ENCODE results near the gene PURA.
A peak's percentile ranks its signal among the peaks of the same experiment; 100 is the strongest.

PURA gene

GRCh38 chr5:140113699-140114263 is at the start of gene PURA:
TSS of gene PURA (plus strand) at chr5:140114109. CDS start at chr5:140114182, 73 bp downstream.
- peak; percentile 92 for DNase-seq (ENCODE audit: low read depth in 2 of 2)

DNA sequence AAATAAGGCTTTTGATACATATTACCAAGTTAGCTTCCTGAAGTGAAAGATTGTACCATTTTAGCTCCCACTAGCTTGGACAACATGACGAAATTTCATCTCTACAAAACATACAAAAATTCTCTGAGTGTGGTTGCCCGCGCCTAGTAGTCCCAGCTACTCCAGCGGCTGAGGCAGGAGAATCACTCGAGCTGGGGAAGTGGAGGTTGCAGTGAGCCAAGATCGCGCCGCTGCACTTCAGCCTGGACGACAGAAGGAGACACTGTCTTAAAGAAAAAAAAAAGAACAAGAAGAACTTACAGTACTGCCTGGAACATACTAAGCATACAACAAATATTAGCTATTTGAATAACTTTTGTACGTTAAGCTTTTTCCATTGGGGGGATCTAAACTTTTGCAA is 41.1 kb upstream of the PURA start:
- no peak for DNase-seq (ENCODE audit: low read depth in 2 of 2)

DNA sequence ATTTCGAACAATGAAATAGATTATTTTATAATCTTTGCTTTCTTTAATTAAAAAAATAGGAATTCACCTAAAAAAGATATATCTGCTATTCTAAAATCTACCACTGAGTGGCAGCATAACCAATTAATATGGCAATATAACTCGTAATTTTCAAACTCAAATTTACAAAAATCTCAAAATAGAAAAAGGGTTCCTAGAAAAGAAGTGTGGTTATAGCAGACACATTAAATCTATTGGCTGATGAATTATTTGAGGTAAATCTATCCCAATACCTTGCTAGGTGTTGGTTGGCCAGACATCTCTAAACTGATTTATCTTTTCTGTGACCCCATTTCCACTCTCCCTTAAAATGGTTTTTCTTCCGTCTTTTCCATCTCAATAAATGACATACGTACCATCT is 40.6 kb upstream of the PURA start:
- DNase-seq (ENCODE audit: low read depth in 2 of 2) = no peak

DNA sequence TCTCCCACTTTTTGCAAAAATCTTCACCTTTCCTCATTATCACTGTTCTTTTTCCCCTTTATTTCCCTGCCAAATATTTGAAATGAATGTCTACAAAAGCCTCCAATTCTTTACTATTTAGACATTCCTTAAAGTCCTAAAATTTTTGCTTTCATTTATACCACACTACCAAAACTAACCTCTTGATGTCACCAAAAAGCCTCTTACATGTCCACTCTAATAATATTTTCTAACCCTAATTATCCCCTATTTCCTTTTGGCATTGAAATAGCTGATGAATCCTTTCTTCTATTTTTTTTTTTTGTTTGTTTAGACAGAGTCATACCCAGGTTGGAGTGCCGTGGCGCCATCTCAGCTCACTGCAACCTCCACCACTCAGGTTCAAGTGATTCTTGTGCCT is 38.5 kb upstream of the PURA start:
- no peak for DNase-seq (ENCODE audit: low read depth in 2 of 2)

DNA sequence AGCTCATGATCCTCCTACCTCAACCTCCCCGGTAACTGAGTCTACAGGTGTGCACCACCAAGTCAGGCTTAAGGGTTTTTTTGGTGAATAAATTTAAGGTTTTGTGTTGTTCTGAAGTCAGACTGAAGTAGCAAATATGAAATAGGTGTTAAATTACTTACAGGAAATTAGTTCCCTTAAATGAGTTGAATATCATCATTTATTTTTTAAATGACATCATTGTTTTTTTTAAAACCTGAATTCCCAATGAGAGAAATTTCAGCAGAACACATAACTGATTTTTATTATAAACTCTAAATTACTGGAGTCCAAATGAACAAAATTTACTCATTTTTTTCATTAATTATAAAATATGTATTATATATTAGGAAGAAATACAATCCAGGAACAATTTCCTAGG is 37.8 kb upstream of the PURA start:
- DNase-seq (ENCODE audit: low read depth in 2 of 2) = no peak

DNA sequence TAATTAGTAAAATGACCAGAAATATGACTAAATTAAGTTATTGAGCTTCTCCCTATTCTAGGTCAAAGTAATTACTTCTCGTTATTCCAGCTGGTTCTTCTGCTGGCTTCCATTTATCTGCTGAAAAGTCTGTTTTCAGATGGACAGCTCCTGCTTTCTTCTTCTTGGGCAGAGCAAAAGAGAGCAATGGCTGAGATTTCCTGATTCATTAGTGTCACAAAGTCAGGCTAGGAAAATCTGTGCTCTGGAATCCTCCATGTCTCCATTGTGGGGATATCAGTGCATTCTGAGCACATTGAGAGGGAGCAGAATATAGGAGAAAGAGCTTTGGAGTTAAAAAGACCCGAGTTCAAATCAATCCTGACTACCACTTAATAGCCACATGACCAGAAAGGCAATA is 37.1 kb upstream of the PURA start:
- no peak for DNase-seq (ENCODE audit: low read depth in 2 of 2)

- DNase-seq (ENCODE audit: low read depth in 2 of 2) = no peak
These were observed 30.8 kb upstream of the PURA start for GRCh38 chr5:140083120-140083519.

DNA sequence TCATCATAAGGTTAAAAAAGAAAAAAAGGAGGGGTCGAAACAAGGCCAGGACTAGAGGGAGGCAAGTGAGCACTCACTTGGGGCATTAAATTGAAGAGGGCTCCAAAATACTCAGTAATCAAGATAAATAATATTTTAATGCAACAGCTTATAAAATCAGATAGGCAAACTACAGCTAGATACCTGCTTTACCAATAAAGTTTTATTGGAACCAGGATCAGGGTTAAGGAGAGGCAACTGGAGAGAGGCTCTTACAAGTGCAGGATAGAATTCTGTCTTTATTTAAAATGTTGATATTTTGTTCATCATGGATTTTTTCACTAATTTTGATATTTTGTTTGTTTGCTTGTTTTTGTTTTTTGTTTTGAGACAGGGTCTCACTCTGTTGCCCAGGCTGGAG is 30.3 kb upstream of the PURA start:
- DNase-seq (ENCODE audit: low read depth in 2 of 2) = no peak

DNA sequence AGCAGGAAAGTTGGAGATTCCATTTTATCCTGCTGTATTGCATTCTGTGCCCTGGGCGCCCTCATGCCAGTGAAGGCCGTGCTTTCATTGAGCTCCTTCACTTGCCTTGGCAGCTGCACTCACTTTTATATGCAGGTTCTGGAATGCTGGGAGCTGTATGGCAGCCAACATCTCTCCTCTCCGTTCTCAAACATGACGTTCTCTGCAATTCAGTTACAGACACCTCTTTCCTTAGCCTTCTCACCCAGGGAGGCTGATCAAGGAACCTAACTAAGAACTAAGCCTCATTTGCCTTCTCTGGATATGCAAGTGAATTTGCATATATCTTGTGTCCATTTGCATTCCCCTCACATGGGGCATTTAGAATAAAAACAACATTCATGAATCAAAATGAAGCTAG is 29.4 kb upstream of the PURA start:
- DNase-seq (ENCODE audit: low read depth in 2 of 2) = no peak

DNA sequence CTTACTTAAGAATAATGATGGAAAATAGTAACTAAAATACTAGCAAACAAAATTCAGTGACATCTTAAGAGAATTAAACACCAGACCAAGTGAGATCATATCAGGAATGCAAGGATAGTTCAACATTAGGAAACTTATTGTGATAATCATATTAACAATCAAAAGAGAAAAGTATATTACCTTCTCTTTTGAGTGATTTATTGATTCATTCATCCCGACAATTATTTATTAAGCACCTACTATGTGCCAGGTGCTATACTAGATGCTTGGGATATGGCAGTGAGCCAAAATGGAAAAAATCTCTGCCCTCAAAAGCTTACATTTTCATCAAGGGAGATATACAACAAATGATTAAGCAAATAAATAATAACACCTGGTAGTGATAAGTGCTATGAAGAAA is 23.7 kb upstream of the PURA start:
- DNase-seq (ENCODE audit: low read depth in 2 of 2) = no peak

DNA sequence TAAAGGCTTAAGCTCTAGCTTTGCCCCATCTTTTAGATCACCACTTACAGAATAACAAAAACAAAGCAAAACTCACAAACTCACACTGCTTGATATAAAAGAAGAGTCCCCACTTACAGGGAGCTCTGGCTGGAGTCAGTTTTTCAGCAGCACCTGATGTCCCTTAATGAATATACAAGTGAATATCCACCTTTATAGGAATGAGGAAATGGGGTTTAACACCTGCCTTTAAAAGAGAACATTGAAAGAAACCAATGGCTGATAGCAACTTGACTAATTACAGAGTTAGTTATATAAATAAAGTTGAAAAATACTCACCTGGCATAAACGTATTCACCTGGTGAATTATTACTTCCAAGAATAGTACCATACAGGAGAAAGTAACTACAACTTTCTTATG is 20.7 kb upstream of the PURA start:
- no peak for DNase-seq (ENCODE audit: low read depth in 2 of 2)

DNA sequence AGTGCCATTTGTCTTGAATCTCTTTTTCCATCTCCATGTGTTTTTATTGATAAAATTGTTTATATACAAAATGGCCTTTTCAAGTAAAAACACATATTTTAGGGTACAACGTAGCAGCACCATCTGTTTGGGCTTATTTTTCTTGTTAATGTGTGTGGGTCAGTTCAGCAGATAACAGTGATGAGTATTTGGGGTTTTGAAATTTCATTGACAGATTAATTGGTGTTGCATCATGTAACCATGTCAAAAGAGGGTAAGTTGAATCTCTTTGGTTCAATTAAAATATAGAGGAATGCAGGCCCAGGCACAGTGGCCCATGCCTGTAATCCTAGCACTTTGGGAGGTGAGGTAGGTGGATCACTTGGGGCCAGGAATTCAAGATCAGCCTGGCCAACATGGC is 20.0 kb upstream of the PURA start:
- DNase-seq (ENCODE audit: low read depth in 2 of 2) = no peak

GRCh38 chr5:140094889-140095288 is 19.0 kb upstream of the PURA start:
- no peak for DNase-seq (ENCODE audit: low read depth in 2 of 2)

- no peak for DNase-seq (ENCODE audit: low read depth in 2 of 2)
These were observed 12.7 kb upstream of the PURA start for GRCh38 chr5:140101179-140101578.

DNA sequence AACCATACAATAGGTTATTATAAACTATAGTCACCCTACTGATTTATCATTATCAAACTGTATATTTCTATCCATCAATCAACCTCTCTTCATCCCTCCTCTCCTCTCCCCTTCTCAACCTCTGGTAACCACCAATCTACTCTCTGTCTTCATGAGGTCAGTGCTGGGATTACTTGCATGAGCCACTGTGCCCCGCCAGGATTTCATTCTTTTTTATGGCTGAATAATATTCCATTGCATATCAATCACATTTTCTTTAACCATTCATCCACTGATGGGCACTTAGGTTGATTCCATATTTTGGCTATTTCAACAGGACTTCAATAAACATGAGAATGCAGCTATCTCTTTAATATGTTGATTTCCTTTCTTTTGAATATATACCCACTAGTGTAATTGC is 10.8 kb upstream of the PURA start:
- DNase-seq (ENCODE audit: low read depth in 2 of 2) = no peak

- no peak for DNase-seq (ENCODE audit: low read depth in 2 of 2)
These were observed 9.8 kb upstream of the PURA start for GRCh38 chr5:140104100-140104499.

- no peak for DNase-seq (ENCODE audit: low read depth in 2 of 2)
These were observed 7.8 kb upstream of the PURA start for GRCh38 chr5:140106101-140106500.

- no peak for DNase-seq (ENCODE audit: low read depth in 2 of 2)
These were observed 7.1 kb upstream of the PURA start for GRCh38 chr5:140106805-140107311.

GRCh38 chr5:140107312-140108092 is 6.4 kb upstream of the PURA start:
- DNase-seq (ENCODE audit: low read depth in 2 of 2) = peak; percentile 82 to 84

DNA sequence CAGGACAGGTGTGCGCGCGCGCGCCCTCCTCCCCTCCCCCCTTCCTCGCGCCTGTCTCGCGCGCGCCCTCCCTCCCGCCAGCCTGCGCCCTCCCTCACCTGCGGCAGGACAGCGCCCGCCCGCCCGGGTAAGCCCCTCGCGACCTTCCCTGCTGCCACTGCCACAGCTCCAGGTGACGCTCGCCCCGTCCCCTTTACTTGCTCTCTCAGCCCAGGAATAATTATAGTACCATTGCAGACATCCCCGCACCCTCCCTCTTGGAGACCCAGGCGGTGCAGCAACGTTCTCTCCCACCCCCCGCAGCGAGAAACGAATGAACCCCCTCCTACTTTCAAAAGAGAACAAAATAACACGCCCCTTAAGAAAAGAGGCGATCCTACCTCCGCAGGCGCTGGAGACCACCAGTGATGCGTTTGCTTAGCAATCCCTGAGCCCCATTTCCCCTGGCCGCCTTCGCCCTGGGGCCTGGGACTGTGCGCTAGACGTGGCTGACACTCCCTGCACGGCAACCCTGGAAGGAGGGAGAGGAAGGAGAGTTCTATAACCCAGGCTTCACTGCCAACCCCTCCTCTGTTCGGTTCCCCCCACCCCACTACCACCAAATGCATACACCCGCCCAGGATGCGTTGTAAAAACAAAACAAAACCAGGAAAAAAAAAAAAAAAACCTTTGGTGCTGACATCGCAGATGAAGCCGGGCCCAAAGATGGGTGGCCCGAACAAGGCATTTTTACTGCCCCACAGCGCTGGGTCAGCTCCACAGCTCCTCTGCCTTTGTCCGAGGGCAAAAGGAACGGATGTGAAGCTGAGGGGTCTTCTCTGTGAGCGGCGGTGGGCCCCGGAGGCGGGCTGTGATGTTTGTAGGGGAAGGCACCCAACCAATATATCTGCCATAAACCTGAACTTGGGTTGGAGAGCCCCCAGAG is 5.6 kb upstream of the PURA start:
- DNase-seq (ENCODE audit: low read depth in 2 of 2) = no peak

- no peak for DNase-seq (ENCODE audit: low read depth in 2 of 2)
These were observed 4.7 kb upstream of the PURA start for GRCh38 chr5:140109018-140109758.
